Right lobe of liver (tissue), 6 donors: ENCODE data around the gene FMO2. TPM values are rescaled to one million over a fixed set of nuclear protein-coding genes. Genes with fewer than 3 reads are reported as not detected.

ENCODE experiments used
- ATAC-seq, 4 donors: fragments of 200-7000 bp; cut with Tn5 transposase; one replicate each; pipeline ENCODE4 v1.9.1; 2020; ENCODE audit warnings: mild to moderate bottlenecking in 4 of 4, moderate library complexity in 4 of 4
- DNase-seq, 3 donors: peaks; one replicate each; pipeline ENCODE4 v3.0.0-alpha.2; 2020
- H3K27ac ChIP-seq, 3 donors: fragments of 200-600 bp; one replicate each; pipeline ENCODE4 v1.8.0; 2022
- H3K27me3 ChIP-seq, 2 donors: fragments of 200-600 bp; one replicate each; pipeline ENCODE4 v1.8.0; 2022
- H3K36me3 ChIP-seq, 4 donors: fragments of 200-600 bp; sonication (generic) in 1 of 4; one replicate each; pipeline versions ENCODE4 v1.5.1 to v1.8.0; 2017 to 2022; ENCODE audit warnings: control low read depth in 1 of 4
- H3K4me1 ChIP-seq, 4 donors: fragments of 200-600 bp; sonication (generic) in 1 of 4; one replicate each; pipeline versions ENCODE4 v1.5.1 to v1.8.0; 2017 to 2022; ENCODE audit warnings: control low read depth in 1 of 4
- H3K4me3 ChIP-seq, 3 donors: fragments of 200-600 bp; one replicate each; pipeline ENCODE4 v1.8.0; 2022
- H3K9me3 ChIP-seq, 4 donors: fragments of 200-600 bp; sonication (generic) in 1 of 4; one replicate each; pipeline versions ENCODE4 v1.5.1 to v1.8.0; 2017 to 2022; ENCODE audit warnings: control low read depth in 1 of 4
- CTCF ChIP-seq, 4 donors: fragments of 200-600 bp in 3 of 4; fragments of 450-650 bp in 1 of 4; IDR thresholded peaks; one replicate each; pipeline versions ENCODE4 v1.5.1 to v1.8.0; 2016 to 2022; ENCODE audit warnings: antibody characterized with exemption in 4 of 4, mild to moderate bottlenecking in 2 of 4
- POLR2A ChIP-seq: fragments of 450-650 bp; IDR thresholded peaks from one replicate; pipeline ENCODE4 v1.6.1; 2017; ENCODE audit warnings: antibody characterized with exemption, mild to moderate bottlenecking
- WGBS: methylation state at CpG from one replicate; pipeline ENCODE4 v1.1.6; 2018; ENCODE audit warnings: low coverage, low lambda C conversion rate; ENCODE audit not compliant: insufficient coverage; ENCODE audit errors: missing lambda C conversion rate; 5-methylcytosine and 5-hydroxymethylcytosine counted together
- intact Hi-C, 2 donors: fragments of 100-400 bp; cut with DNase I; formaldehyde crosslinking; loops; one replicate each; pipeline versions ENCODE4 v1.11.2 to v1.14.1; 2022
- total RNA-seq, 6 experiments: library from RNA; depleted of rRNA in 2 of 6; stranded (reverse); fragments of >200 nt in 2 of 6; fragmentation: NEBNext Ultra II Directional in 3 of 6; extraction: Animal tissue kit (Norgen Biotek cat#: 25700) in 3 of 6; gene quantifications; one replicate each; pipeline versions ENCODE4 v1.1.0 to v1.2.4, GENCODE V29; 2016 to 2023
- donor health status: DM: no; HTN: yes; CAD: no.
- donor health status: DM: no; HTN: no; CAD: no.
- donor health status: DM: no; HTN: no; CAD: no.
- donor health status: DM: no; HTN: yes; CAD: no.
- donor health status: DM: no; HTN: yes; CAD: no.

Gene FMO2
- total RNA-seq, 6 experiments from 2014 or later = 1.0 to 6.8 (median 3.9) TPM

GRCh38 chr1:171251042-171251951 lies 66.2 kb downstream of the FMO2 start:
- DNase-seq (peak in 1 of 3 donors; percentile 44), ATAC-seq (peak; percentile 70 to 79 (median 75))
- H3K36me3 ChIP-seq = no peaks in the 10 kb centered on the region
- H3K9me3 ChIP-seq = no peaks in the 10 kb centered on the region
- H3K4me1 ChIP-seq = peaks cover 0 to 6% (median 0%) of the 10 kb centered on the region in 4 donors
- no peak overlapping the region for H3K27ac ChIP-seq
- peak overlapping the region; percentile 57 to 63 (median 62) for H3K4me3 ChIP-seq
- intact Hi-C loops = loop anchor here in 1 of 2 donors (10.0 kb wide), 1 partner anchor 54 kb away; no protein-coding TSS in a partner anchor
- no peaks in the 10 kb centered on the region for H3K27me3 ChIP-seq
- 2% methylated on average over 32 of the region's 34 CpGs for WGBS
- TF ChIP-seq POLR2A (no peak), CTCF (IDR thresholded peaks at IDR 0.05) (peak; percentile 28 to 60 (median 50))

GRCh38 chr1:171251952-171252300 lies 66.8 kb downstream of the FMO2 start:
- DNase-seq (no peak), ATAC-seq (no peak)
- Histone ChIP-seq H3K27ac (no peak overlapping the region), H3K9me3 (no peaks in the 10 kb centered on the region), H3K4me1 (peaks cover 0 to 12% (median 1%) of the 10 kb centered on the region in 4 donors), H3K27me3 (no peaks in the 10 kb centered on the region), H3K36me3 (no peaks in the 10 kb centered on the region), H3K4me3 (peak overlapping the region; percentile 57 to 63 (median 62))
- 39% methylated on average over 6 of the region's 6 CpGs for WGBS
- no peak for TF ChIP-seq CTCF (IDR thresholded peaks at IDR 0.05)
- TF ChIP-seq POLR2A = no peak
- intact Hi-C loops = loop anchor here in 1 of 2 donors (10.0 kb wide), 1 partner anchor 53 kb away; no protein-coding TSS in a partner anchor

DNA sequence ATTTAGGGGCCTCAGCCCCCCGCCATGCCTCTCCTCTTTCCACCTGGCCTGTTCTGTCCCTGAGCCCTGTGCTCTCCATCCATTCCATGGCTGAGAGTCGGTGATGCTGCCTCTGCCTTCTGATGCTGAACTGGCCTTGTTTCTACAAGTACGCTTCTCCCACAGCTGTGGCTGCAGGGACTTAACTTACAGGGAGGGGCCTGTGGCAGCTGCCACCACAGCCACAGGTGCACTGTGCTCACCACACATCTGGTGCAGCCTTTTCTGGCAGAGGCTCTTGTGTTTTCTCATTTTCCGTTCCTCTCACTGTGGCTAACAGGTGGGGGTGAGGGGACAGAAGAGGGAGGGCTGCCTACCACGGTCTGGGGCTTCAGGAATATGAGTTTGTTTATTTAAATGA lies 67.4 kb downstream of the FMO2 start:
- H3K4me3 ChIP-seq = no peak overlapping the region
- no peaks in the 10 kb centered on the region for H3K27me3 ChIP-seq
- no peak for DNase-seq
- H3K27ac ChIP-seq = no peak overlapping the region
- TF ChIP-seq CTCF (IDR thresholded peaks at IDR 0.05) = no peak
- TF ChIP-seq POLR2A = no peak
- ATAC-seq = no peak
- intact Hi-C loops = loop anchor here in 1 of 2 donors (10.0 kb wide), 1 partner anchor 52 kb away; no protein-coding TSS in a partner anchor
- H3K9me3 ChIP-seq = no peaks in the 10 kb centered on the region
- H3K36me3 ChIP-seq = no peaks in the 10 kb centered on the region
- 51% methylated on average over 4 of the region's 5 CpGs for WGBS
- peaks cover 0 to 18% (median 4%) of the 10 kb centered on the region in 4 donors for H3K4me1 ChIP-seq

GRCh38 chr1:171254859-171255258 lies 69.8 kb downstream of the FMO2 start:
- no peak for DNase-seq
- H3K4me1 ChIP-seq = peaks cover 0 to 16% (median 5%) of the 10 kb centered on the region in 4 donors
- H3K9me3 ChIP-seq = no peaks in the 10 kb centered on the region
- intact Hi-C loops = loop anchor here in 1 of 2 donors (10.0 kb wide), 1 partner anchor 50 kb away; no protein-coding TSS in a partner anchor
- ATAC-seq = no peak
- TF ChIP-seq POLR2A = no peak
- no peak for TF ChIP-seq CTCF (IDR thresholded peaks at IDR 0.05)
- H3K27ac ChIP-seq = no peak overlapping the region
- H3K27me3 ChIP-seq = no peaks in the 10 kb centered on the region
- H3K36me3 ChIP-seq = no peaks in the 10 kb centered on the region
- no peak overlapping the region for H3K4me3 ChIP-seq
- 70% methylated on average over 4 of the region's 4 CpGs for WGBS
